Uterus (tissue), 2 donors: ENCODE results near the gene SYNJ2BP.
"Not testable (repeated sequence)": the region's sequence is repeated elsewhere in the genome, so short reads cannot be mapped to it uniquely, and the experiment has no call there.

Experiments
- CTCF ChIP-seq, 4 experiments: fragments of 200-600 bp in 2 of 4; fragments of 450-650 bp in 2 of 4; sonication (generic) in 2 of 4; IDR thresholded peaks; one replicate each; pipeline ENCODE4 v1.5.1; 2016 to 2019; ENCODE audit warnings: antibody characterized with exemption in 4 of 4, mild to moderate bottlenecking in 2 of 4, moderate library complexity in 1 of 4
- POLR2A ChIP-seq, 2 donors: fragments of 450-650 bp; IDR thresholded peaks; one replicate each; pipeline ENCODE4 v1.6.1; 2016; ENCODE audit warnings: antibody characterized with exemption in 2 of 2, mild to moderate bottlenecking in 1 of 2, moderate library complexity in 1 of 2

GRCh38 chr14:70403335-70403734, 13.6 kb downstream of the SYNJ2BP start:
- TF ChIP-seq POLR2A, CTCF (IDR thresholded peaks at IDR 0.05): not testable (repeated sequence)
